Activated T-helper 9 cell treated with anti-CD3 and anti-CD28 coated beads, Interleukin-2, amount 50 U/mL, for 16 hours (primary cell): ENCODE results near the gene RETSAT.
A peak's percentile ranks its signal among the peaks of the same experiment; 100 is the strongest.
"Not testable (repeated sequence)": the region's sequence is repeated elsewhere in the genome, so short reads cannot be mapped to it uniquely, and the experiment has no call there.

Experiments used
- DNase-seq: peaks from one replicate; pipeline ENCODE4 v3.0.0-alpha.2; 2020; ENCODE audit warnings: low read depth

Gene RETSAT

GRCh38 chr2:85354286-85355072, at the start of gene RETSAT, which contains the start of gene ELMOD3:
TSS of gene RETSAT (minus strand) at chr2:85354528. CDS start at chr2:85354507, 21 bp downstream.
TSS of gene ELMOD3 (plus strand) at chr2:85354769. CDS start at chr2:85357199, 2,430 bp downstream.
- DNase-seq: peak; percentile 93

GRCh38 chr2:85401844-85402243, 47.5 kb upstream of the RETSAT start:
- DNase-seq: no peak

GRCh38 chr2:85401464-85401805, 47.1 kb upstream of the RETSAT start:
- DNase-seq: no peak

- DNase-seq: no peak
Measured at GRCh38 chr2:85400541-85401463, 46.5 kb upstream of the RETSAT start.

GRCh38 chr2:85400023-85400422, 45.7 kb upstream of the RETSAT start:
- no peak for DNase-seq

- DNase-seq: no peak
Measured at GRCh38 chr2:85399183-85399455, 44.8 kb upstream of the RETSAT start.

- DNase-seq: no peak
Measured at GRCh38 chr2:85398426-85399182, 44.3 kb upstream of the RETSAT start.

- no peak for DNase-seq
Measured at GRCh38 chr2:85397925-85398331, 43.6 kb upstream of the RETSAT start.

GRCh38 chr2:85396531-85397470, 42.5 kb upstream of the RETSAT start:
- DNase-seq: no peak

GRCh38 chr2:85395912-85396475, 41.7 kb upstream of the RETSAT start:
- no peak for DNase-seq

- no peak for DNase-seq
Measured at GRCh38 chr2:85394976-85395375, 40.6 kb upstream of the RETSAT start.

GRCh38 chr2:85394261-85394681, 39.9 kb upstream of the RETSAT start:
- DNase-seq: no peak

GRCh38 chr2:85393836-85394235, 39.5 kb upstream of the RETSAT start:
- no peak for DNase-seq

- peak; percentile 55 for DNase-seq
Measured at GRCh38 chr2:85390941-85391669, 36.8 kb upstream of the RETSAT start.

- DNase-seq: no peak
Measured at GRCh38 chr2:85388878-85389538, 34.7 kb upstream of the RETSAT start.

- no peak for DNase-seq
Measured at GRCh38 chr2:85387754-85388153, 33.4 kb upstream of the RETSAT start.

GRCh38 chr2:85385746-85386145, 31.4 kb upstream of the RETSAT start:
- DNase-seq: no peak

- DNase-seq: no peak
Measured at GRCh38 chr2:85383850-85384249, 29.5 kb upstream of the RETSAT start.

GRCh38 chr2:85383151-85383550, 28.8 kb upstream of the RETSAT start:
- not testable (repeated sequence) for DNase-seq

- no peak for DNase-seq
Measured at GRCh38 chr2:85380048-85380447, 25.7 kb upstream of the RETSAT start.
